DOHH2 (cell line): Measurements from ENCODE around the gene WDR18.

ENCODE experiments used
- H3F3A ChIP-seq: fragments of 200-600 bp; sonication (generic), shearing (Covaris generic); 2 replicates; pipeline ENCODE4 v1.6.0; 2016; ENCODE audit warnings: antibody characterized with exemption, mild to moderate bottlenecking; ENCODE audit not compliant: control insufficient read depth, insufficient read depth
- H3K27ac ChIP-seq: fragments of 200-600 bp; sonication (generic); 2 replicates; pipeline ENCODE4 v1.5.1; 2014; ENCODE audit warnings: low read depth, mild to moderate bottlenecking, low read length, moderate library complexity
- H3K27me3 ChIP-seq: fragments of 200-600 bp; sonication (generic); 2 replicates; pipeline ENCODE4 v1.6.1; 2014; ENCODE audit warnings: mild to moderate bottlenecking, low read length, mixed read lengths; ENCODE audit not compliant: control insufficient read depth
- H3K36me3 ChIP-seq: fragments of 200-600 bp; sonication (generic); 2 replicates; pipeline ENCODE4 v1.6.1; 2014; ENCODE audit warnings: mild to moderate bottlenecking, low read length, moderate library complexity, mixed read lengths; ENCODE audit not compliant: control insufficient read depth
- H3K4me1 ChIP-seq: fragments of 200-600 bp; sonication (generic); 2 replicates; pipeline ENCODE4 v1.6.1; 2014; ENCODE audit warnings: mild to moderate bottlenecking, low read length, mixed read lengths; ENCODE audit not compliant: control insufficient read depth
- H3K4me2 ChIP-seq: fragments of 200-600 bp; sonication (generic); 2 replicates; pipeline ENCODE4 v1.6.0; 2014; ENCODE audit warnings: mild to moderate bottlenecking, low read length, moderate library complexity
- H3K4me3 ChIP-seq: fragments of 200-600 bp; sonication (generic); 2 replicates; pipeline ENCODE4 v1.5.1; 2014; ENCODE audit warnings: mild to moderate bottlenecking, low read length, mixed read lengths
- H3K79me2 ChIP-seq: fragments of 200-600 bp; sonication (generic); 2 replicates; pipeline ENCODE4 v1.6.1; 2014; ENCODE audit warnings: mild to moderate bottlenecking, low read length, mixed read lengths; ENCODE audit not compliant: control insufficient read depth
- H3K9me2 ChIP-seq: fragments of 200-600 bp; sonication (generic); replicated peaks from 2 replicates; pipeline ENCODE4 v1.6.1; 2014; ENCODE audit warnings: mild to moderate bottlenecking, low read length, mixed read lengths; ENCODE audit not compliant: control insufficient read depth
- H3K9me3 ChIP-seq: fragments of 200-600 bp; sonication (generic); 2 replicates; pipeline ENCODE4 v1.6.1; 2014; ENCODE audit warnings: antibody characterized with exemption, low read length, mixed read lengths; ENCODE audit not compliant: control insufficient read depth, insufficient read depth
- H4K20me1 ChIP-seq: fragments of 200-600 bp; sonication (generic); 2 replicates; pipeline ENCODE4 v1.6.0; 2014; ENCODE audit warnings: low read depth, mild to moderate bottlenecking, antibody characterized with exemption, low read length, moderate library complexity; ENCODE audit not compliant: control insufficient read depth, insufficient read depth
- EZH2phosphoT487 ChIP-seq: fragments of 200-600 bp; sonication (generic); IDR thresholded peaks from 2 replicates; pipeline ENCODE4 v1.6.1; 2017; ENCODE audit warnings: borderline replicate concordance, mild to moderate bottlenecking, antibody characterized with exemption, low read length, moderate library complexity, mixed read lengths
- TF ChIP-seq, protein P1 (sequence below): fragments of 200-600 bp; sonication (generic); IDR thresholded peaks from one replicate; pipeline ENCODE4 v1.5.1; 2014; ENCODE audit warnings: antibody characterized with exemption, mild to moderate bottlenecking, low read depth, low read length; ENCODE audit not compliant: poor library complexity, severe bottlenecking

WDR18 gene

GRCh38 chr19:980133-980998, 3.8 kb upstream of the WDR18 start:
- Histone ChIP-seq H3K4me3 (no peak overlapping the region), H3K4me2 (no peak overlapping the region), H3K27me3 (peaks cover 13% of the 10 kb centered on the region), H3K36me3 (no peaks in the 10 kb centered on the region), H3K4me1 (peaks cover 18% of the 10 kb centered on the region), H3K27ac (no peak overlapping the region), H3K9me3 (no peaks in the 10 kb centered on the region), H3K79me2 (peaks cover 12% of the 10 kb centered on the region), H3F3A (peaks cover 4% of the 10 kb centered on the region), H3K9me2 (no peaks in the 10 kb centered on the region), H4K20me1 (no peaks in the 10 kb centered on the region)
- TF ChIP-seq EZH2phosphoT487 = no peak
- TF ChIP-seq, protein P1, sequence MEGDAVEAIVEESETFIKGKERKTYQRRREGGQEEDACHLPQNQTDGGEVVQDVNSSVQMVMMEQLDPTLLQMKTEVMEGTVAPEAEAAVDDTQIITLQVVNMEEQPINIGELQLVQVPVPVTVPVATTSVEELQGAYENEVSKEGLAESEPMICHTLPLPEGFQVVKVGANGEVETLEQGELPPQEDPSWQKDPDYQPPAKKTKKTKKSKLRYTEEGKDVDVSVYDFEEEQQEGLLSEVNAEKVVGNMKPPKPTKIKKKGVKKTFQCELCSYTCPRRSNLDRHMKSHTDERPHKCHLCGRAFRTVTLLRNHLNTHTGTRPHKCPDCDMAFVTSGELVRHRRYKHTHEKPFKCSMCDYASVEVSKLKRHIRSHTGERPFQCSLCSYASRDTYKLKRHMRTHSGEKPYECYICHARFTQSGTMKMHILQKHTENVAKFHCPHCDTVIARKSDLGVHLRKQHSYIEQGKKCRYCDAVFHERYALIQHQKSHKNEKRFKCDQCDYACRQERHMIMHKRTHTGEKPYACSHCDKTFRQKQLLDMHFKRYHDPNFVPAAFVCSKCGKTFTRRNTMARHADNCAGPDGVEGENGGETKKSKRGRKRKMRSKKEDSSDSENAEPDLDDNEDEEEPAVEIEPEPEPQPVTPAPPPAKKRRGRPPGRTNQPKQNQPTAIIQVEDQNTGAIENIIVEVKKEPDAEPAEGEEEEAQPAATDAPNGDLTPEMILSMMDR = no peak

- Histone ChIP-seq H3K9me2 (no peaks in the 10 kb centered on the region), H3K4me2 (peak overlapping the region; percentile 50), H3K36me3 (peaks cover 19% of the 10 kb centered on the region), H4K20me1 (no peaks in the 10 kb centered on the region), H3K27ac (no peak overlapping the region), H3K4me1 (peaks cover 20% of the 10 kb centered on the region), H3K27me3 (peaks cover 13% of the 10 kb centered on the region), H3F3A (peaks cover 4% of the 10 kb centered on the region), H3K79me2 (peaks cover 17% of the 10 kb centered on the region), H3K4me3 (0 out of 2 replicates have a peak overlapping the region, but pooled peaks have one; percentile 35), H3K9me3 (no peaks in the 10 kb centered on the region)
- TF ChIP-seq, protein P1 = peak; percentile 90
- TF ChIP-seq EZH2phosphoT487 = no peak
Observed at GRCh38 chr19:982567-983170, 1.5 kb upstream of the WDR18 start.

- H3K27me3 ChIP-seq = no peaks in the 10 kb centered on the region; the same call in 1 of the 2 replicates
- H3K4me3 ChIP-seq = no peak overlapping the region
- TF ChIP-seq, protein P1 = no peak
- TF ChIP-seq EZH2phosphoT487 = no peak
- peaks cover 20% of the 10 kb centered on the region for H3K4me1 ChIP-seq
- no peaks in the 10 kb centered on the region for H3K9me2 ChIP-seq
- no peak overlapping the region for H3K4me2 ChIP-seq
- H4K20me1 ChIP-seq = no peaks in the 10 kb centered on the region
- H3K27ac ChIP-seq = no peak overlapping the region
- H3K36me3 ChIP-seq = peaks cover 47% of the 10 kb centered on the region
- peaks cover 4% of the 10 kb centered on the region for H3F3A ChIP-seq
- peaks cover 3% of the 10 kb centered on the region; the same call in 1 of the 2 replicates for H3K9me3 ChIP-seq
- H3K79me2 ChIP-seq = peaks cover 17% of the 10 kb centered on the region
Observed at GRCh38 chr19:986083-986482, 1.9 kb downstream of the WDR18 start.
